Activated T-cell treated with anti-CD3 and anti-CD28 coated beads for 1 hour (primary cell): ENCODE measurements around the gene AKAP7.
"Not testable (repeated sequence)": the region's sequence is repeated elsewhere in the genome, so short reads cannot be mapped to it uniquely, and the experiment has no call there.

Source experiments
- DNase-seq: peaks from one replicate; pipeline ENCODE4 v3.0.0-alpha.2; 2020; ENCODE audit warnings: low read depth

AKAP7 gene

GRCh38 chr6:131255434-131255833 is 120.2 kb downstream of the AKAP7 start:
- DNase-seq, result no peak

- DNase-seq, result no peak
Observed at GRCh38 chr6:131255911-131256310, 120.6 kb downstream of the AKAP7 start.

- no peak for DNase-seq
Observed at GRCh38 chr6:131257104-131257503, 121.8 kb downstream of the AKAP7 start.

- DNase-seq, result no peak
Observed at GRCh38 chr6:131258010-131258652, 122.9 kb downstream of the AKAP7 start.

- DNase-seq, result no peak
Observed at GRCh38 chr6:131258816-131259476, 123.7 kb downstream of the AKAP7 start.

- DNase-seq, result not testable (repeated sequence)
Observed at GRCh38 chr6:131260960-131261359, 125.7 kb downstream of the AKAP7 start.

GRCh38 chr6:131262060-131262459 is 126.8 kb downstream of the AKAP7 start:
- no peak for DNase-seq

GRCh38 chr6:131265939-131266338 is 130.7 kb downstream of the AKAP7 start:
- DNase-seq, result no peak

- DNase-seq, result no peak
Observed at GRCh38 chr6:131268303-131268702, 133.0 kb downstream of the AKAP7 start.

GRCh38 chr6:131269565-131270391 is 134.5 kb downstream of the AKAP7 start:
- no peak for DNase-seq

- no peak for DNase-seq
Observed at GRCh38 chr6:131270534-131270933, 135.3 kb downstream of the AKAP7 start.

GRCh38 chr6:131275273-131275672 is 140.0 kb downstream of the AKAP7 start:
- no peak for DNase-seq

- no peak for DNase-seq
Observed at GRCh38 chr6:131277591-131277990, 142.3 kb downstream of the AKAP7 start.

GRCh38 chr6:131281471-131282270 is 146.4 kb downstream of the AKAP7 start:
- DNase-seq, result peak; percentile 49

GRCh38 chr6:131282365-131282764 is 147.1 kb downstream of the AKAP7 start:
- DNase-seq, result no peak

- no peak for DNase-seq
Observed at GRCh38 chr6:131283466-131284175, 148.4 kb downstream of the AKAP7 start.

- DNase-seq, result no peak
Observed at GRCh38 chr6:131285548-131285947, 150.3 kb downstream of the AKAP7 start.

- no peak for DNase-seq
Observed at GRCh38 chr6:131286469-131287040, 151.3 kb downstream of the AKAP7 start.

- no peak for DNase-seq
Observed at GRCh38 chr6:131288214-131288613, 152.9 kb downstream of the AKAP7 start.

- DNase-seq, result no peak
Observed at GRCh38 chr6:131290955-131291354, 155.7 kb downstream of the AKAP7 start.
